Measurements from ENCODE around the gene CREG2.

DNA sequence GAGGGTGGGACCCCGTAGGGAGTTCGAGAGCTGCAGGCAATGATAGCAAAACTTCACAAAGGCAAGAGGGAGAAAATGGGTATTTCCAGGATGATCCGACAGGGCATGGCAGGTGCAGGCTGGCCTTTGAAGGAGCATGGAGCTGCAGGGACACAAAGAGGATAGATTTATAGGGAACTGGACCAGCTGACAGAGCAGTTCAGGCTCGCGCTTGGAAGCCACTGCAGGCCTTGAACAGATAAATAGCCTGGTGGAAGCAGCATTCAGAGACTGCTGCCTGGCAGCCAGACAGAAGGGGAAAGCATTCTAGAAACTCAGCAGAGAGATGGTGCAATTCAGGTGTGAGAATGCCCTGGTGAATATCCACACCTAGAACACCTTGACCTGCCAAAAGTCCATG, 29.3 kb upstream of the CREG2 start:
- no peak for TF ChIP-seq EP300 (IDR thresholded peaks at IDR 0.05; ENCODE audit: borderline replicate concordance in 1 of 2, low read depth in 1 of 2, low read length in 1 of 2)
- TF ChIP-seq, protein P1, sequence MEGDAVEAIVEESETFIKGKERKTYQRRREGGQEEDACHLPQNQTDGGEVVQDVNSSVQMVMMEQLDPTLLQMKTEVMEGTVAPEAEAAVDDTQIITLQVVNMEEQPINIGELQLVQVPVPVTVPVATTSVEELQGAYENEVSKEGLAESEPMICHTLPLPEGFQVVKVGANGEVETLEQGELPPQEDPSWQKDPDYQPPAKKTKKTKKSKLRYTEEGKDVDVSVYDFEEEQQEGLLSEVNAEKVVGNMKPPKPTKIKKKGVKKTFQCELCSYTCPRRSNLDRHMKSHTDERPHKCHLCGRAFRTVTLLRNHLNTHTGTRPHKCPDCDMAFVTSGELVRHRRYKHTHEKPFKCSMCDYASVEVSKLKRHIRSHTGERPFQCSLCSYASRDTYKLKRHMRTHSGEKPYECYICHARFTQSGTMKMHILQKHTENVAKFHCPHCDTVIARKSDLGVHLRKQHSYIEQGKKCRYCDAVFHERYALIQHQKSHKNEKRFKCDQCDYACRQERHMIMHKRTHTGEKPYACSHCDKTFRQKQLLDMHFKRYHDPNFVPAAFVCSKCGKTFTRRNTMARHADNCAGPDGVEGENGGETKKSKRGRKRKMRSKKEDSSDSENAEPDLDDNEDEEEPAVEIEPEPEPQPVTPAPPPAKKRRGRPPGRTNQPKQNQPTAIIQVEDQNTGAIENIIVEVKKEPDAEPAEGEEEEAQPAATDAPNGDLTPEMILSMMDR (IDR thresholded peaks at IDR 0.05), result no peak
- TF ChIP-seq RAD21 (IDR thresholded peaks at IDR 0.05; ENCODE audit: low read length), result no peak
- TF ChIP-seq GATA2 (CRISPR knock-in tag; IDR thresholded peaks at IDR 0.05), result no peak
- TF ChIP-seq TEAD4 (IDR thresholded peaks at IDR 0.05; ENCODE audit: borderline replicate concordance, insufficient read depth), result no peak
- TF ChIP-seq, protein P2, sequence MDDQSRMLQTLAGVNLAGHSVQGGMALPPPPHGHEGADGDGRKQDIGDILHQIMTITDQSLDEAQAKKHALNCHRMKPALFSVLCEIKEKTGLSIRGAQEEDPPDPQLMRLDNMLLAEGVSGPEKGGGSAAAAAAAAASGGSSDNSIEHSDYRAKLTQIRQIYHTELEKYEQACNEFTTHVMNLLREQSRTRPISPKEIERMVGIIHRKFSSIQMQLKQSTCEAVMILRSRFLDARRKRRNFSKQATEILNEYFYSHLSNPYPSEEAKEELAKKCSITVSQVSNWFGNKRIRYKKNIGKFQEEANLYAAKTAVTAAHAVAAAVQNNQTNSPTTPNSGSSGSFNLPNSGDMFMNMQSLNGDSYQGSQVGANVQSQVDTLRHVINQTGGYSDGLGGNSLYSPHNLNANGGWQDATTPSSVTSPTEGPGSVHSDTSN (IDR thresholded peaks at IDR 0.05), result no peak
- TF ChIP-seq YY1 (IDR thresholded peaks at IDR 0.05; ENCODE audit: low read depth), result no peak
- TF ChIP-seq EZH2phosphoT487 (IDR thresholded peaks at IDR 0.05; ENCODE audit: borderline replicate concordance, low read depth), result no peak
